ENCODE results near the gene TSNAX.
"Not testable (repeated sequence)": the region's sequence is repeated elsewhere in the genome, so short reads cannot be mapped to it uniquely, and the experiment has no call there.

TSNAX gene

GRCh38 chr1:231561647-231562383 is 33.3 kb downstream of the TSNAX start:
- no peak for DNase-seq (ENCODE audit: low read depth, low spot score)

DNA sequence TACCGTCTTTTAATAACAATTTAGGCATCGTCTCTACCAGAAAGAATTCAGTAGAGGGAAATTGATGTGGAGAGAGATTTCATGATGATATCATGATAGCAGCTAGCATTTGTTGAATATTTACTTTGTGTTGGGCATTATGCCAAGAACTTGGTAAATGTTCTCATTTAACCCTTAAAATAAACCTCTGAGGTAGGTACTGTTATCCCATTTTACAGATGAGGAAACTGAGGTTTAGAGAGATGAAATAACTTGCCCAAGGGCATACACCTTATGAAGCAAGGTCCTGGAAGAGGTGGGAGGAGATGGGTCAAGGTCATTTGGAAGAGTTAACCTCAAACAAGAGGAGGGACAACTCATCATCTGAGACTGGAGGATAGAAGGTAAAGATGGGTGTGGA is 34.8 kb downstream of the TSNAX start:
- no peak for DNase-seq (ENCODE audit: low read depth, low spot score)

- DNase-seq (ENCODE audit: low read depth, low spot score) = no peak
Measured at GRCh38 chr1:231564373-231564772, 35.9 kb downstream of the TSNAX start.

DNA sequence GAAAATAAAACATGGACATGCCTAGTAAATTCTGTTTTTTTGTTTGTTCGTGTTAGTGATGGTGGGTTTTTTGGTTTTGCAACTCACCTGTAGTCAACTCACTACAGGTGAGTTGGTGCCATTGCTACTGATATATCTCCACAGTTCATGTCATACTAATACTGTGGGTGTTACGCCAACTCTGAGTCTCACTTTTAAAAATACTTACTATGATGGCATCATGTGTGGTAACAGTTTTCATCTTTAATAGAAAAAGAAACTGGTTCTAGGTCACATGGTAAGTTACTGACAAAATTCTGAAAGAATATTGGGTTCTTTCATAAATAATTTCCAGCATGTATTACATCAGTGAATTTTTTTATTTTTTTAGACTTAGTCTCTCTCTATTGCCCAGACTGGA is 38.0 kb downstream of the TSNAX start:
- no peak for DNase-seq (ENCODE audit: low read depth, low spot score)

- not testable (repeated sequence) for DNase-seq (ENCODE audit: low read depth, low spot score)
Measured at GRCh38 chr1:231570262-231570661, 41.8 kb downstream of the TSNAX start.

DNA sequence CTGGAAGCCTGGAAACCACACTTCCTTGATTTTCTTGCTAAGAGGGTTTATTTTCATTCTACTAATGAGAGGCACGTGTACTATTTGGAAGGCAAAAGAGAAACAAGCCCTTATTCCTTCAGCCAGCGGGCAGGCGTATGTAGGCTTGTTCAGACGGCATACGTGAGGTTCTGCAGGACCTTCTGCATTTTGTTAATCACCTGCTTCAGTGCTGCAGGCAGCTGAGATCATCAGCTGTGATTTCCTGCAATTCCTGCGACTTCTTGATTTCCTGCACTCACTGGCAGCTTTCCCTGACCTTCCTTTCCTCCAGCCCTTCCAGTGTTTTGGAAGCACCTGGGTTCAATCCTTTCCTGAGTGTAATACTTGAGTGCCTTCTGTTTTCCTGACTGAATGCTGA is 43.4 kb downstream of the TSNAX start:
- DNase-seq (ENCODE audit: low read depth, low spot score) = no peak

- no peak for DNase-seq (ENCODE audit: low read depth, low spot score)
Measured at GRCh38 chr1:231575472-231575871, 47.0 kb downstream of the TSNAX start.

DNA sequence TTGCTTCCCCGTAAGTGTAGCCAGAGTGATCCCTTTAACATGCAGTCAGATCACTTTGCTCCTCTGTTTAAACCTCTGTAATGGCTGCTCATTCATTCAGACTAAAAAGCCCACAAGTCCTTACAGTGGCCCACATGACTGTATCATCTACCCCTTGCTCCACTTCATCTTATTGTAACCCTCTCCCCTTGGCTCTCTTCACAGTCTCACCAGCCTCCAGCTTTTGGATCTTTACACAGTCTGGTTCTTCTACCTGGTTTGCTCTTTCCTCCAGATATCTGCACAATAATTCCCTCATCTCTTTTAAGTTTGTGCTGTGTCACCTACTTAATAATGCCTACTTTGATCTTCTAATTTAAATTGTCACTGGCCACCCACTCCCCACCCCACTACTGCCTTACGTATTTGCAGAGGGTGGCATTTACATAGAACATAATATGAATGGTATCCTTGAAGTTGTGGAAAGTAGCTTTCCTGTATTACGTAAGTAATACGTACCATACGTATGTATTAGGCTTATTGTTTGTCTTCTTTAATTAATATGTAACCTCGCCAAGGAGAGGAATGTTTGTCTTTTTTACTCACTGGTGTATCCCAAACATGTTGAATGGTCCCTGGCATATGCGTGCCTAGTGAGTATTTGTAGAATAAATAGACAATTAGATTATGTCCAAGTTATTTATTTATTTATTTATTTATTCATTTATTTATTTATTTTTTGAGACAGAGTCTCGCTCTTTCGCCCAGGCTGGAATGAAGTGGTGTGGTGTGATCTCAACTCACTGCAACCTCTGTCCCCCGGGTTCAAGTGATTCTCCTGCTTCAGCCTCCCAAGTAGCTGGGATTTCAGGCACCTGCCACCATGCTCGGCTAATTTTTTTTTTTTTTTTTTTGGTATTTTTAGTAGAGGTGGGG is 48.6 kb downstream of the TSNAX start:
- DNase-seq (ENCODE audit: low read depth, low spot score) = no peak

- no peak for DNase-seq (ENCODE audit: low read depth, low spot score)
Measured at GRCh38 chr1:231580874-231581273, 52.4 kb downstream of the TSNAX start.

- DNase-seq (ENCODE audit: low read depth, low spot score) = no peak
Measured at GRCh38 chr1:231581859-231582258, 53.4 kb downstream of the TSNAX start.

DNA sequence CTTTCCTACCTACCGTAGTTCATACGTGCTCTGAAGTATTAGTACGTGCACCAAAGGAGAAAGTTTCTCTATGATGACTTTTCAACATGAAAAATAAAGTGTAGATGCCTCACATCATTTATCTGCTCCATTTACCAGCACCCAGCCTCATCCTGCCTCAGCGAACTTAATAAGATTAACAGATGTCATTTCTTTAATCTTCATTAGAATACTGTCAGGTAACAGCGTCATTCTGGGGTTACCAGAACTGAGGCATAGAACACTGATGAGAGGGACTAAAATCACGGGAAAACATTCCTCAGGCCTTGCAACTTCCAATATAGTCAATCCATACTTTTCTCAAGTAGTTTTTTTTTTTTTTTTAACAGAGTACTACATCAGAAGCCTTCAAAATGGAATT is 54.9 kb downstream of the TSNAX start:
- DNase-seq (ENCODE audit: low read depth, low spot score) = no peak

DNA sequence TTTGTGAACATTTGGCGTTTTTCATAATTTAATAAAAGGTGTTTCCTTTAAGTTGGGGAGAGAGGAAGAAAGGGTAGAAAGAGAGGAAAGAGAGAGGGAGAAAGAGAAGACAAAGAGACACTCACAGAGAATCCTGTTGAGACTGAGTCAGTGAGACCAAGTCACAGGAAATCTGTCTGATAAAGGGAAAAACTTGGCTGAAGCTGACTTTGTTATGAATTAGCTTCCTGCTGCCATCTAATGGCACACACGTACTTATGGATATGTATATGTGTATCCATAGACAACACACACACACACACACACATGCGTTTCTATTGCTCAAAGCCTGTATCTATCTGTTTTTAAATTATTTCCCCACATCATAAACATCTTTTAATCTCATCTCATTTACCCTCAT is 55.6 kb downstream of the TSNAX start:
- no peak for DNase-seq (ENCODE audit: low read depth, low spot score)

- DNase-seq (ENCODE audit: low read depth, low spot score) = no peak
Measured at GRCh38 chr1:231584921-231585320, 56.5 kb downstream of the TSNAX start.

DNA sequence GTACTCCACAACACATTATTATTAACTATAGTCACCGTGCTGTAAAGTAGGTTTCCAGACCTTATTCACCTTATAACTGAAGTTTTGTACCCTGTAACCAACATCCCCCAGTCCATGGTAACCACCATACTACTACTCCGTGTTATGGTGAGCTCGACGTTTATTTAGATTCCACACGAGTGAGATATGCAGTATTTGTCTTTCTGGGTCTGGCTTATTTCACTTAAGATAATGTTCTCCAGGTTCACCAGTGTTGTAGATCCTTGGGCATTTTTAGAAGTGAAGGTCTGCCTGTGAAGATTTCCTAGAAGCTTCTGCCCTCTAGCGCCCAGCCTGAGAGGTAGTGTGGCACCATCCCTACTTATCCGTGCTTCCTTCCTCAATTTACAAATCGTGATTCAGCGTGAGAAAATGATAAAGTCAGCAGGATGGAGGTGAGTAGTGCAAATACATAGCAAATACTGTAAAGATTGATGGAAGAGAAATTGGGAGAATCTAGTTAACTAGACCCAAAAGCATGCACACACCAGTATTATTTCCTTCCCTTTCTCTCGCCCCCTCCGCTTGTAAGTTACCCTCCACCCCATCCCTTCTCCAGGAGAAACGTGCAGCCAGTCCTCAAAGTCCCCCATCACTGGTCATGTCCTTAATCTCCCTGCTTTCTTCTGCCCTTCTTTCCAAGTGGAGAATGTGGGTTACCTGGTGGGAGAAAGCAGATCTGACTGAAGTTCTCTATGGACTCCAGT is 62.2 kb downstream of the TSNAX start:
- no peak for DNase-seq (ENCODE audit: low read depth, low spot score)

DNA sequence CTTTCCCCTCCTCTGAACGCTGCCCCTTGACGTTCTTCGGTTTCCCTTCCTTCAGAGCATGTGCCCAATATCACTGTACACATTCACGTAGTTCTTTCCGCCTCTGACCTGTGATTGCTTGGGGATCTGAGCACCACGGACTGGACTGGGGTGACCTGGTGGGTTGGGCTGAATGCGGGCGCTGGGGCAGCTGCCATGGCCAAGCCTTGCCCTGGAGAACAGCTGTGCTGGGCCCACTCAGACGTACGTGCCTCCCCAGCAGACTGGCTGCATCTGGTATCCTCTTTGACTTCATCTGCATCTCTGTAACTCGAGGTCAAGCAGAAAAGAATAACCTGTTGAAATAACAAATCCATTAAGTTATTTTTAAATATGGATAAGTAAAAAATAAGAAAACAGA is 63.0 kb downstream of the TSNAX start:
- no peak for DNase-seq (ENCODE audit: low read depth, low spot score)

GRCh38 chr1:231592809-231593208 is 64.3 kb downstream of the TSNAX start:
- no peak for DNase-seq (ENCODE audit: low read depth, low spot score)

- not testable (repeated sequence) for DNase-seq (ENCODE audit: low read depth, low spot score)
Measured at GRCh38 chr1:231593264-231593663, 64.8 kb downstream of the TSNAX start.

- DNase-seq (ENCODE audit: low read depth, low spot score) = no peak
Measured at GRCh38 chr1:231594123-231594522, 65.7 kb downstream of the TSNAX start.

DNA sequence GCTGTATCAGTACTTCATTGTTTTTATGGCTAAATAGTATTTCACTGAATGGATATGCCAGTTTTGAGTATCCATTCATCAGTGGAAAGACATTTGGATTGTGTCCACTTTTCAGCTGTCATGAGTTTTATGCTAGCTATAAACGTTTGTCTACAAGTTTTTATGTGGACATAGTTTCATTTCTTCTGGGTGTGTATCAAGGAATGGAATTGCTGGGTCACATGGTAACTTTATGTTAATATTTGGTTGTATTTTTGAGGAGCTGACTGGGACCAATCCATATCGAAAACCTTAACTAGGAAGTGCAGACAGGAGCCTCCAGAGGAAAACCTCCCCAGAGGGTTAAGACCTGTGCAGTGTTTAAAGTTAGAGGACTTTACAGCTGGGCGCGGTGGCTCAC is 66.3 kb downstream of the TSNAX start:
- DNase-seq (ENCODE audit: low read depth, low spot score) = no peak

DNA sequence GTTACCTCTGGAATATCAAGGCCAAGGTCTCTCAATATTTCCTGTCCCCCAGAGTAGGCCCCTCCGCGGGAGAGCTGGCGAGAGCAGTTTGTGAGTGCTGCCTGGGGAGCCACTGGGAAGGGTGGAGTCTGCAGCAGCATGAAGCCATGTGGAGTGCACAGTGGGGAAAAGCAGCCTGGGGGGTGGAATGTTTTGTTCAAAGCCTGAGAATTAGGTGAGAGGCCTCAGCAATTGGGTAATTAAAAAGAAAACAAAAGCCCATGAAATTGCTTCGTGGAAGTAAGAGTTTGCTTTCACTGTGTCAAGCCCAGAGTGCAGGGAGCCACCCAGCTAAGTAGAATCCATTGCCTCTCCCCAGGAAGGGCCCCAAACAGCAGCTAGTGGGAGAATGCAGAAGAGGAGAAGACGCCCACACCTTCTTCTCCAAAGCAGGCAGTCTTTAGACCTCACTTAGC is 67.9 kb downstream of the TSNAX start:
- no peak for DNase-seq (ENCODE audit: low read depth, low spot score)

- DNase-seq (ENCODE audit: low read depth, low spot score) = no peak
Measured at GRCh38 chr1:231597971-231598370, 69.5 kb downstream of the TSNAX start.

GRCh38 chr1:231600458-231600976 is 72.0 kb downstream of the TSNAX start:
- no peak for DNase-seq (ENCODE audit: low read depth, low spot score)
